Stomach (tissue), 9 donors: ENCODE measurements around the gene SPTLC1. TPM values are rescaled to one million over a fixed set of nuclear protein-coding genes. Genes with fewer than 3 reads are reported as not detected.

Source experiments
- DNase-seq, 2 donors: peaks; one replicate each; pipeline versions ENCODE4 v3.0.0 to v3.0.0-alpha.2; 2013 to 2019
- H3K27ac ChIP-seq, 5 donors: fragments of 200-600 bp in 4 of 5; sonication (generic) in 4 of 5; one replicate each; pipeline ENCODE4 v1.5.1; 2013 to 2019; ENCODE audit warnings: mild to moderate bottlenecking in 1 of 5, moderate library complexity in 1 of 5
- H3K27me3 ChIP-seq, 3 donors: fragments of 200-600 bp; sonication (generic); one replicate each; pipeline ENCODE4 v1.5.1; 2017 to 2019; ENCODE audit warnings: mixed run types in 1 of 3
- H3K36me3 ChIP-seq, 4 donors: fragments of 200-600 bp; sonication (generic); 1 replicate in 3 of 4; 2 replicates in 1 of 4; pipeline ENCODE4 v1.5.1; 2016 to 2019
- H3K4me1 ChIP-seq, 4 donors: fragments of 200-600 bp; sonication (generic); one replicate each; pipeline ENCODE4 v1.5.1; 2016 to 2019
- H3K4me3 ChIP-seq, 4 donors: fragments of 200-600 bp; sonication (generic) in 3 of 4; one replicate each; pipeline ENCODE4 v1.5.1; 2016 to 2019; ENCODE audit warnings: mild to moderate bottlenecking in 1 of 4
- H3K9me3 ChIP-seq, 4 donors: fragments of 200-600 bp; sonication (generic); one replicate each; pipeline ENCODE4 v1.5.1; 2016 to 2019
- CTCF ChIP-seq, 7 experiments: fragments of 450-650 bp in 4 of 7; fragments of 200-600 bp in 3 of 7; sonication (generic) in 3 of 7; IDR thresholded peaks; one replicate each; pipeline ENCODE4 v1.5.1; 2016 to 2019; ENCODE audit warnings: antibody characterized with exemption in 7 of 7, control low read depth in 2 of 7, mild to moderate bottlenecking in 1 of 7
- EP300 ChIP-seq: sonication (generic); formaldehyde crosslinking; IDR thresholded peaks from one replicate; pipeline ENCODE4 v1.6.1; 2017; ENCODE audit warnings: antibody characterized with exemption
- POLR2A ChIP-seq, 4 donors: fragments of 450-650 bp; IDR thresholded peaks; one replicate each; pipeline ENCODE4 v1.6.1; 2016; ENCODE audit warnings: antibody characterized with exemption in 4 of 4, control low read depth in 2 of 4, mild to moderate bottlenecking in 1 of 4, moderate library complexity in 1 of 4
- POLR2AphosphoS5 ChIP-seq, 3 donors: sonication (generic); formaldehyde crosslinking; IDR thresholded peaks; one replicate each; pipeline ENCODE4 v1.6.1; 2016; ENCODE audit warnings: antibody characterized with exemption in 3 of 3
- WGBS, 5 donors: extraction: QIAGEN DNeasy Blood & Tissue Kit in 3 of 5; methylation state at CpG; one replicate each; pipeline versions ENCODE4 v1.1.5 to v1.1.7; 2013 to 2018; 5-methylcytosine and 5-hydroxymethylcytosine counted together
- intact Hi-C: fragments of 100-400 bp; cut with DNase I; formaldehyde crosslinking; loops from one replicate; pipeline ENCODE4 v1.15.1; 2023; ENCODE audit warnings: low total_unique reads
- polyA plus RNA-seq, 3 donors: library from polyadenylated mRNA; stranded (reverse); fragments of 200-250 nt; gene quantifications; one replicate each; pipeline ENCODE4 v1.2.3, GENCODE V29; 2013
- total RNA-seq, 5 donors: library from RNA; depleted of rRNA; stranded (reverse); fragments of >200 nt; gene quantifications; one replicate each; pipeline versions ENCODE4 v1.1.0 to v1.2.3, GENCODE V29; 2014 to 2016
- donor health status: healthy with polysubstance abuse.
- donor health status: Bipolar disorder and iron deficiency.
- donor health status: healthy.

SPTLC1 gene
- total and polyA plus RNA-seq, 8 donors = 14.4 to 157 (median 49.2) TPM

GRCh38 chr9:92048924-92049625, 66.1 kb downstream of the SPTLC1 start:
- intact Hi-C loops = no loop called here
- DNase-seq = no peak
- TF ChIP-seq EP300 (no peak), POLR2AphosphoS5 (IDR thresholded peaks at IDR 0.05) (no peak), POLR2A (IDR thresholded peaks at IDR 0.05) (no peak), CTCF (IDR thresholded peaks at IDR 0.05) (no peak)
- H3K4me1 ChIP-seq = no peaks in the 10 kb centered on the region
- 85 to 93% (median 91%) methylated on average over 12 of the region's 12 CpGs for whole genome bisulfite sequencing, 5 donors
- H3K27ac ChIP-seq = no peak overlapping the region
- no peak overlapping the region for H3K4me3 ChIP-seq
- peaks cover 28 to 86% (median 75%) of the 10 kb centered on the region in 4 donors for H3K36me3 ChIP-seq
- H3K9me3 ChIP-seq = no peaks in the 10 kb centered on the region
- no peaks in the 10 kb centered on the region for H3K27me3 ChIP-seq

GRCh38 chr9:92047500-92047899, 67.7 kb downstream of the SPTLC1 start:
- TF ChIP-seq EP300 (no peak), POLR2AphosphoS5 (IDR thresholded peaks at IDR 0.05) (no peak), CTCF (IDR thresholded peaks at IDR 0.05) (no peak), POLR2A (IDR thresholded peaks at IDR 0.05) (no peak)
- Histone ChIP-seq H3K9me3 (peaks cover 0 to 10% (median under 1%) of the 10 kb centered on the region in 4 donors), H3K27ac (peak overlapping the region in 1 of 5 donors; percentile 11), H3K27me3 (no peaks in the 10 kb centered on the region), H3K4me3 (no peak overlapping the region), H3K4me1 (no peaks in the 10 kb centered on the region), H3K36me3 (peaks cover 34 to 86% (median 78%) of the 10 kb centered on the region in 4 donors)
- DNase-seq = no peak
- WGBS, 5 donors = 89 to 97% (median 93%) methylated on average over 3 of the region's 3 CpGs
- intact Hi-C loops = no loop called here

GRCh38 chr9:92046676-92047075, 68.5 kb downstream of the SPTLC1 start:
- 53 to 79% (median 70%) methylated on average over 3 of the region's 3 CpGs for WGBS, 5 donors
- TF ChIP-seq POLR2A (IDR thresholded peaks at IDR 0.05) (no peak), EP300 (no peak), CTCF (IDR thresholded peaks at IDR 0.05) (no peak), POLR2AphosphoS5 (IDR thresholded peaks at IDR 0.05) (no peak)
- intact Hi-C loops = no loop called here
- Histone ChIP-seq H3K36me3 (peaks cover 40 to 87% (median 83%) of the 10 kb centered on the region in 4 donors), H3K4me3 (no peak overlapping the region), H3K9me3 (peaks cover 0 to 18% (median 6%) of the 10 kb centered on the region in 4 donors), H3K27ac (peak overlapping the region in 2 of 5 donors; percentile 11 to 19), H3K4me1 (no peaks in the 10 kb centered on the region), H3K27me3 (no peaks in the 10 kb centered on the region)
- DNase-seq = no peak

GRCh38 chr9:92044936-92045335, 70.3 kb downstream of the SPTLC1 start:
- TF ChIP-seq POLR2AphosphoS5 (IDR thresholded peaks at IDR 0.05) = no peak
- TF ChIP-seq POLR2A (IDR thresholded peaks at IDR 0.05) = no peak
- TF ChIP-seq EP300 = no peak
- no peak for TF ChIP-seq CTCF (IDR thresholded peaks at IDR 0.05)
- H3K27ac ChIP-seq = no peak overlapping the region
- intact Hi-C loops = no loop called here
- H3K9me3 ChIP-seq = peaks cover 0 to 24% (median 9%) of the 10 kb centered on the region in 4 donors
- H3K27me3 ChIP-seq = no peaks in the 10 kb centered on the region
- no peak for DNase-seq
- H3K4me3 ChIP-seq = no peak overlapping the region
- H3K36me3 ChIP-seq = peaks cover 40 to 92% (median 86%) of the 10 kb centered on the region in 4 donors
- no peaks in the 10 kb centered on the region for H3K4me1 ChIP-seq
- 93 to 99% (median 95%) methylated on average over 2 of the region's 2 CpGs for WGBS, 5 donors
